ENCODE data around the gene CCT6B.

CCT6B gene

DNA sequence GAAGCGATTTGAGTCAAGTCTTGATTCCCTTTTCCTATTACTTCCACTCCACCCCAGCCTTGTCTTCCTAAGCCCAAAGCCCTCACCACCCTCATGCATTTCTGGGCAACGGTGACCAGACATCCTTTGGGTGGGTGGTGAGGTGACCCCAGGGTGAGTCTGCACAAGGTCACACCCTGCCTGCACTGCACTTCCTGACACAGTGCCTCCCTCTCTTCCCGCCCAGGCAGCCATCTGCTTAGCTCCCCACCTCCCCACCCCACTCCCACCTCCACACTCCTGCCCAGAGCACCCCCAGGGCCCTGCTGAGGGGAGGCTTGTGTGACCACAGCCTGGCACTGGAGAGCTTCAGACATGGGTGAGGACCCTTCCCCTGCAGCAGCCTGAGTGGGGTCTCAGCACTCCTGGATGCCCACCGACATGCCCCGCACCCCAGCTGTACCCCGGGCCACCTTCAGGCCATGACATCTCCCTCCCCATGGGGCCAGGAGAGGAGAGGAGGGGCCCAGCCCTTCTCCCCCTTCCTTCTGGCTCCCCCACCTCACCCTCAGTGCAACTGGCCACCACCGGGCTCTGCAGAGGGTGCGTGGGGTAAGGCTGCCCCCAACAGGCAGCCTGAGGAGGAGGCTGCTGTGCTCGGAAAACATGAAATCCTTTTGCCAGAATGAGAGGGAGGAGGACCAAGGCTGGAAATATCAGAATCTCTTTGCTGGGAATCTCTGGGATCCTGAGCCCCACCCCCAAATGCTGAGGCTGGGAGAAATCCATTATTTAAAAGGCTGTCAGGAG lies 68.6 kb downstream of the CCT6B start:
- Histone ChIP-seq H3K56ac (ENCODE audit: low read length) (no peak overlapping the region), H4K5ac (ENCODE audit: low read length) (no peak overlapping the region), H3K27ac (ENCODE audit: low read depth, low read length) (no peak overlapping the region), H3K79me1 (ENCODE audit: low read length) (no peaks in the 10 kb centered on the region), H3K9ac (ENCODE audit: low read length) (no peak overlapping the region), H3K4me3 (ENCODE audit: low read length) (no peak overlapping the region), H3K18ac (ENCODE audit: low read length) (no peak overlapping the region), H2BK15ac (replicated peaks; ENCODE audit: low read depth) (no peak overlapping the region), H3K36me3 (ENCODE audit: control insufficient read depth, insufficient read depth, low read length) (no peaks in the 10 kb centered on the region), H2BK120ac (ENCODE audit: low read depth, low read length) (no peak overlapping the region), H3K4ac (ENCODE audit: low read depth, low read length) (no peak overlapping the region), H2AK5ac (ENCODE audit: low read length) (no peak overlapping the region), H3K4me1 (ENCODE audit: control insufficient read depth, low read depth, low read length) (no peaks in the 10 kb centered on the region), H3K23ac (ENCODE audit: low read length) (no peak overlapping the region), H3K79me2 (ENCODE audit: control insufficient read depth, insufficient read depth, low read length) (no peaks in the 10 kb centered on the region), H2BK5ac (ENCODE audit: low read length) (no peak overlapping the region), H3K4me2 (ENCODE audit: low read length) (no peak overlapping the region), H3K27me3 (ENCODE audit: insufficient read depth, low read length, poor library complexity) (no peaks in the 10 kb centered on the region), H4K8ac (ENCODE audit: low read depth, low read length) (no peak overlapping the region)
- peak; percentile 59 for DNase-seq
- WGBS (ENCODE audit: extremely low coverage, insufficient coverage, low lambda C conversion rate), result no CpG with 5 or more reads among the region's 9 CpGs

DNA sequence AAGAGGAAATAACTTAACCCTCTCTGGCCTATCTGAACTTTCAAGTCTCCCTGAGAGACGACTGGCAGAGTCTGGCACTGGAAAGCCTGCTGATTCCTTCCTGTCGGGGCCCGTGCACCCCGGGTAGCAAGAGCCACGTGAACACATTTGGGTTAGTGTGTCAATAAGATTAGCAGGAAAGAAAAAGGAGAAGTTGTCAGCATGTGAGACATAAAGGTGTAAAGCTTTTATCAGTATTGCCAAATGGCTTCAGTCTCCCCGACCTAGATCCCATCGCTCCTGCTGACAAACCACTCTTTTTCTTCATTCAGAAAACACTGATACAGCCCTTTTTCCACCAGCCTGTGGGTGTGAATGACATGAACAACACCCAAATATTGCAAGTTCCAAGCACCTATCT lies 74.4 kb downstream of the CCT6B start:
- no CpG with 5 or more reads among the region's 7 CpGs for WGBS (ENCODE audit: extremely low coverage, insufficient coverage, low lambda C conversion rate)
- Histone ChIP-seq H3K9ac (ENCODE audit: low read length) (no peak overlapping the region), H3K79me1 (ENCODE audit: low read length) (no peaks in the 10 kb centered on the region), H3K27me3 (ENCODE audit: insufficient read depth, low read length, poor library complexity) (no peaks in the 10 kb centered on the region), H3K4me1 (ENCODE audit: control insufficient read depth, low read depth, low read length) (peaks cover 8% of the 10 kb centered on the region), H3K36me3 (ENCODE audit: control insufficient read depth, insufficient read depth, low read length) (no peaks in the 10 kb centered on the region), H3K23ac (ENCODE audit: low read length) (no peak overlapping the region), H2AK5ac (ENCODE audit: low read length) (no peak overlapping the region), H2BK15ac (replicated peaks; ENCODE audit: low read depth) (no peak overlapping the region), H3K4me2 (ENCODE audit: low read length) (no peak overlapping the region), H2BK120ac (ENCODE audit: low read depth, low read length) (no peak overlapping the region), H3K18ac (ENCODE audit: low read length) (no peak overlapping the region), H3K4ac (ENCODE audit: low read depth, low read length) (no peak overlapping the region), H4K8ac (ENCODE audit: low read depth, low read length) (no peak overlapping the region), H3K79me2 (ENCODE audit: control insufficient read depth, insufficient read depth, low read length) (no peaks in the 10 kb centered on the region), H2BK5ac (ENCODE audit: low read length) (peak overlapping the region; percentile 55), H3K56ac (ENCODE audit: low read length) (no peak overlapping the region), H3K27ac (ENCODE audit: low read depth, low read length) (peak overlapping the region; percentile 19), H4K5ac (ENCODE audit: low read length) (no peak overlapping the region), H3K4me3 (ENCODE audit: low read length) (no peak overlapping the region)
- DNase-seq, result peak; percentile 90

DNA sequence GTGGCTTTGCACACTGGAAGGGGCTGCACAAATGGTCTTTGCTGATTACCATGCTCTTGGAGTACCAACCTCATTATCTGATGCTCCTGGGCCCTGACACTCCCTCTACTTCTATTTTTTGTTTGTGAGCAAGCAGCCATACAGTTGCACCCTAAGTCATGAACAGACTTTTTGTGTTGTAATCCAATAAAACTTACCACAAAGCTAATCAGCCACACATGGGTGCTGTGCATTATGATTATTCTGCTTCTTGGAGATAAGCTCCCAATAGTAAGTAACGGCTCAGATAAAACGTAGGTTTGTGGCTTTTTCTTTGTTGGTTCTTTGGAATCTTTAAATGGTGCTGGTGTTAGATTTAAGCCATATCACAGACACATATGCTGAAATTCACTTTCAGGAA lies 76.2 kb downstream of the CCT6B start:
- Histone ChIP-seq H3K4me1 (ENCODE audit: control insufficient read depth, low read depth, low read length) (peaks cover 8% of the 10 kb centered on the region), H3K4me2 (ENCODE audit: low read length) (no peak overlapping the region), H3K23ac (ENCODE audit: low read length) (no peak overlapping the region), H3K4ac (ENCODE audit: low read depth, low read length) (no peak overlapping the region), H2BK15ac (replicated peaks; ENCODE audit: low read depth) (no peak overlapping the region), H3K27me3 (ENCODE audit: insufficient read depth, low read length, poor library complexity) (no peaks in the 10 kb centered on the region), H4K8ac (ENCODE audit: low read depth, low read length) (no peak overlapping the region), H3K79me1 (ENCODE audit: low read length) (no peaks in the 10 kb centered on the region), H4K5ac (ENCODE audit: low read length) (no peak overlapping the region), H3K56ac (ENCODE audit: low read length) (no peak overlapping the region), H3K79me2 (ENCODE audit: control insufficient read depth, insufficient read depth, low read length) (no peaks in the 10 kb centered on the region), H3K4me3 (ENCODE audit: low read length) (no peak overlapping the region), H3K9ac (ENCODE audit: low read length) (no peak overlapping the region), H3K18ac (ENCODE audit: low read length) (no peak overlapping the region), H3K36me3 (ENCODE audit: control insufficient read depth, insufficient read depth, low read length) (no peaks in the 10 kb centered on the region), H2BK120ac (ENCODE audit: low read depth, low read length) (no peak overlapping the region), H2BK5ac (ENCODE audit: low read length) (peak overlapping the region; percentile 66), H2AK5ac (ENCODE audit: low read length) (no peak overlapping the region), H3K27ac (ENCODE audit: low read depth, low read length) (no peak overlapping the region)
- no CpG with 5 or more reads among the region's 2 CpGs for WGBS (ENCODE audit: extremely low coverage, insufficient coverage, low lambda C conversion rate)
- no peak for DNase-seq

DNA sequence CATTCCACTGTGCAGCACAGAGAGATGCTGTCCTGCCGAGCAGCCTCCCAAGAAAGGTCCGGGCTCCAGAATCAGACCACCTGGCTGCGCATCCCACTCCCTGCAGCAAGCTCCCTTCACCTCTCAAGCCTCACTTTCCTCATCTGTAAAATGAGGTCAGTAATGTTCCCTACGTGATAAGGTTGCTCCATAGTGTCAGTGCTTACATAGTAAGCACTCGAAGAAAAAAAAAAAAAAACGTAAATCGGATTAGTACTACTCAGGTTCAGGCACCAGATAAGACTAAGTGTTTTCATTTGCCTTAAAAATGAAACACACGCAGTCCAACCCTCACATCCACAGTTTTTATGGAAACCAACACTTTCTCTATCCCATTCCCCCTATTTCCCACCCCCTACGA lies 76.7 kb downstream of the CCT6B start:
- Histone ChIP-seq H3K23ac (ENCODE audit: low read length) (no peak overlapping the region), H3K36me3 (ENCODE audit: control insufficient read depth, insufficient read depth, low read length) (no peaks in the 10 kb centered on the region), H3K4me1 (ENCODE audit: control insufficient read depth, low read depth, low read length) (peaks cover 8% of the 10 kb centered on the region), H2AK5ac (ENCODE audit: low read length) (no peak overlapping the region), H3K9ac (ENCODE audit: low read length) (no peak overlapping the region), H3K56ac (ENCODE audit: low read length) (no peak overlapping the region), H3K79me2 (ENCODE audit: control insufficient read depth, insufficient read depth, low read length) (no peaks in the 10 kb centered on the region), H2BK120ac (ENCODE audit: low read depth, low read length) (no peak overlapping the region), H4K8ac (ENCODE audit: low read depth, low read length) (no peak overlapping the region), H2BK5ac (ENCODE audit: low read length) (peak overlapping the region; percentile 66), H3K4ac (ENCODE audit: low read depth, low read length) (no peak overlapping the region), H3K79me1 (ENCODE audit: low read length) (no peaks in the 10 kb centered on the region), H3K18ac (ENCODE audit: low read length) (no peak overlapping the region), H3K27ac (ENCODE audit: low read depth, low read length) (no peak overlapping the region), H4K5ac (ENCODE audit: low read length) (no peak overlapping the region), H3K4me2 (ENCODE audit: low read length) (no peak overlapping the region), H3K4me3 (ENCODE audit: low read length) (no peak overlapping the region), H2BK15ac (replicated peaks; ENCODE audit: low read depth) (no peak overlapping the region), H3K27me3 (ENCODE audit: insufficient read depth, low read length, poor library complexity) (no peaks in the 10 kb centered on the region)
- 100% methylated on average over 1 of the region's 9 CpGs for WGBS (ENCODE audit: extremely low coverage, insufficient coverage, low lambda C conversion rate)
- DNase-seq, result no peak

DNA sequence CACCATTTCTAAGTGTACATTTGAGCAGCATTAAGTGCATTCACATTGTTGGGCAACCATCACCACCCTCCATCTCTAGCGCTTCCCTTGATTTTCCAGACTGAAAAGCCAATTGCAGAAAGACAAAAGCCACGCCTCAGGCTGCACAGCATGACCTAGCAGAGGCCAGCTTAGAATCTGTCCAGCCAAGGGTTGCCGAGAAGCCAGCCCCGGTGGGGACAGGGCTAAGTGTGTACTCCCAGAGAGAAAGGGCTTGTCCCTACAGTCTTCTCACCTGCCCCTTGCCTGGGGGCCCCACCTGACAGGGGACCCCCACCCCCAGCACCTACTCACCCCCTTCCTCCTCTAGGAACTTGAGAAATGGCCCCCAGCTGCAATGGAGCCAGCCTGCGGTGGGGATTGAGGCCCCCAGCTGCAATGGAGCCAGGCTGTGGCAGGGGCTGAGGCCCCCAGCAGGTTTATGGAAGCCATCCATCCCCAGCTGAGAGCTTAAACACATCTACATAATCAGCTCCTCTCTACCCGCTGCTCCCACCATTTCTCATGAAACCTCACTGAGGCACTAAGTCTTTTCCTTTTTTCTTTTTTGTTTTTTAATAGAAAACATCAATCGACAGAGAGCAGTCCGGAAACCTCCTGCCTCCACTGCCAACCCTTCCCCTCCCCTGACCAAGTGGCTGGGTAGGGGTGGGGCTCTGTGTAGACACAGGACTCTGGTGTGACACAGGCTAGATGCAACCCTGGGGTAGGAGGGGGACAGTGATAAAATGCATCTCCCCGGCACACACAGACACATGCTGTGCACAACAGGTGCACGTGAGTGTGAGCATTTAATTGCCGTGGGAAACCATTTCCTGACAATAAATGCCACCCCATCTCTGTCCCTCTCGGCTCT lies 77.9 kb downstream of the CCT6B start:
- Histone ChIP-seq H3K79me2 (ENCODE audit: control insufficient read depth, insufficient read depth, low read length) (no peaks in the 10 kb centered on the region), H3K4me3 (ENCODE audit: low read length) (no peak overlapping the region), H3K18ac (ENCODE audit: low read length) (no peak overlapping the region), H3K4ac (ENCODE audit: low read depth, low read length) (no peak overlapping the region), H4K8ac (ENCODE audit: low read depth, low read length) (no peak overlapping the region), H3K27ac (ENCODE audit: low read depth, low read length) (no peak overlapping the region), H3K4me1 (ENCODE audit: control insufficient read depth, low read depth, low read length) (peaks cover 8% of the 10 kb centered on the region), H2BK120ac (ENCODE audit: low read depth, low read length) (no peak overlapping the region), H2BK15ac (replicated peaks; ENCODE audit: low read depth) (no peak overlapping the region), H4K5ac (ENCODE audit: low read length) (no peak overlapping the region), H3K79me1 (ENCODE audit: low read length) (no peaks in the 10 kb centered on the region), H3K56ac (ENCODE audit: low read length) (no peak overlapping the region), H3K23ac (ENCODE audit: low read length) (no peak overlapping the region), H3K4me2 (ENCODE audit: low read length) (no peak overlapping the region), H2BK5ac (ENCODE audit: low read length) (no peak overlapping the region), H3K36me3 (ENCODE audit: control insufficient read depth, insufficient read depth, low read length) (no peaks in the 10 kb centered on the region), H3K9ac (ENCODE audit: low read length) (no peak overlapping the region), H2AK5ac (ENCODE audit: low read length) (no peak overlapping the region), H3K27me3 (ENCODE audit: insufficient read depth, low read length, poor library complexity) (no peaks in the 10 kb centered on the region)
- WGBS (ENCODE audit: extremely low coverage, insufficient coverage, low lambda C conversion rate), result no CpG with 5 or more reads among the region's 12 CpGs
- DNase-seq, result no peak
